Measurements from ENCODE around the gene RAD51B. TPM values are rescaled to one million over a fixed set of nuclear protein-coding genes. Genes with fewer than 3 reads are reported as not detected.

RAD51B gene
- polyA plus RNA-seq, 1 experiment = 6.6 TPM

- no peak overlapping the region for H3K4me3 ChIP-seq (ENCODE audit: low read depth, low read length)
- H3K27ac ChIP-seq (ENCODE audit: low read depth, low read length) = no peak overlapping the region
- ChIA-PET POLR2A (interaction anchor here (0.6 kb wide), 1 partner anchor 136 kb away, joined by 4 read pairs; no protein-coding TSS in a partner anchor), CTCF (no interaction called here)
- H3K27me3 ChIP-seq (ENCODE audit: control insufficient read depth, insufficient read depth, low read length) = no peaks in the 10 kb centered on the region
- DNase-seq (ENCODE audit: low read depth, low spot score) = no peak
- TF ChIP-seq, protein P1, sequence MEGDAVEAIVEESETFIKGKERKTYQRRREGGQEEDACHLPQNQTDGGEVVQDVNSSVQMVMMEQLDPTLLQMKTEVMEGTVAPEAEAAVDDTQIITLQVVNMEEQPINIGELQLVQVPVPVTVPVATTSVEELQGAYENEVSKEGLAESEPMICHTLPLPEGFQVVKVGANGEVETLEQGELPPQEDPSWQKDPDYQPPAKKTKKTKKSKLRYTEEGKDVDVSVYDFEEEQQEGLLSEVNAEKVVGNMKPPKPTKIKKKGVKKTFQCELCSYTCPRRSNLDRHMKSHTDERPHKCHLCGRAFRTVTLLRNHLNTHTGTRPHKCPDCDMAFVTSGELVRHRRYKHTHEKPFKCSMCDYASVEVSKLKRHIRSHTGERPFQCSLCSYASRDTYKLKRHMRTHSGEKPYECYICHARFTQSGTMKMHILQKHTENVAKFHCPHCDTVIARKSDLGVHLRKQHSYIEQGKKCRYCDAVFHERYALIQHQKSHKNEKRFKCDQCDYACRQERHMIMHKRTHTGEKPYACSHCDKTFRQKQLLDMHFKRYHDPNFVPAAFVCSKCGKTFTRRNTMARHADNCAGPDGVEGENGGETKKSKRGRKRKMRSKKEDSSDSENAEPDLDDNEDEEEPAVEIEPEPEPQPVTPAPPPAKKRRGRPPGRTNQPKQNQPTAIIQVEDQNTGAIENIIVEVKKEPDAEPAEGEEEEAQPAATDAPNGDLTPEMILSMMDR (IDR thresholded peaks at IDR 0.05; ENCODE audit: low read depth, low read length) = no peak
- H3K9me3 ChIP-seq (ENCODE audit: control insufficient read depth, insufficient read depth, low read length) = peaks cover 10% of the 10 kb centered on the region; the same call in 1 of the 2 replicates
Measured at GRCh38 chr14:68627050-68627867, 807.7 kb downstream of the RAD51B start.

DNA sequence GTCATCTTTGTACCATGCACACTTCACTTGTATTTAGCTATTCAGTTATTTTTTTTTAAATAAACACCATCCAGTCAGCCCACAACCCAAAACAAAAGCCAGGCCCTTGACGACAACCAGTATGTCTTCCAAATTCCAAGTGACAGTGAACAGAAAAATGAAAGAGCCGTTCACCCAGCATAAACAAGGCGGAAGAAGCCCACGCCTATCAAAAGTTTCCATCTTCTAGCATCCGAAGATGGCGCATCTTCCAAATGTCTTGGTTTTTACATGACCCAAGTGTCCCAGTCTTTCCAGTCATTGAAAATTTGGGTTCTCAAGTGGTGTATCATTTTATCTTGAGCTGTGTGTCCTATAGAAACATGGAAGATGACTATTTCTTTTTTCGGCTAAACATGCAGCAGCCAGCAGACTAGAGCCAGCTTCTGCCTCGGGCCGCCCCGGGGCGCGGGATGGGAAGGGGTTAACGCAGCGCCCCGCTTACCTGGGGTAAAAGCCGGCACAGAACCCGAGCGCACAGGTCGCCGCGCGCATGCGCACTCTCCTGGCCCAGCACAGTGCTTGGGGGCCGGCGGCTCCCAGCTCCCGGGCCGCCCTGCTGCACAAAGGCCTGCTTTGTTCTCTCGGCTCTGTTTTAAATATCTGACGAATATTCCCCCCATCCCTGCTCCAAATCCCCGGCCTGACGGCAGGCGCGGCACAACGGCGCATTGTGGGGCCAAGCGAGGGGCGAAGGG, 808.5 kb downstream of the RAD51B start:
- ChIA-PET CTCF (no interaction called here), POLR2A (no interaction called here)
- no peak overlapping the region for H3K27ac ChIP-seq (ENCODE audit: low read depth, low read length)
- H3K9me3 ChIP-seq (ENCODE audit: control insufficient read depth, insufficient read depth, low read length) = peaks cover 10% of the 10 kb centered on the region; the same call in 1 of the 2 replicates
- TF ChIP-seq, protein P1 (IDR thresholded peaks at IDR 0.05; ENCODE audit: low read depth, low read length) = no peak
- no peaks in the 10 kb centered on the region for H3K27me3 ChIP-seq (ENCODE audit: control insufficient read depth, insufficient read depth, low read length)
- DNase-seq (ENCODE audit: low read depth, low spot score) = no peak
- no peak overlapping the region for H3K4me3 ChIP-seq (ENCODE audit: low read depth, low read length)

GRCh38 chr14:68628605-68629310, 809.2 kb downstream of the RAD51B start:
- Histone ChIP-seq H3K27ac (ENCODE audit: low read depth, low read length) (no peak overlapping the region), H3K27me3 (ENCODE audit: control insufficient read depth, insufficient read depth, low read length) (no peaks in the 10 kb centered on the region), H3K4me3 (ENCODE audit: low read depth, low read length) (no peak overlapping the region), H3K9me3 (ENCODE audit: control insufficient read depth, insufficient read depth, low read length) (peaks cover 10% of the 10 kb centered on the region; the same call in 1 of the 2 replicates)
- no peak for DNase-seq (ENCODE audit: low read depth, low spot score)
- CTCF ChIA-PET = interaction anchor here (0.6 kb wide), 1 partner anchor 685 kb away, joined by 3 read pairs; no protein-coding TSS in a partner anchor
- POLR2A ChIA-PET = interaction anchor here (1.0 kb wide), 1 partner anchor 164 kb away, joined by 3 read pairs; the partner anchor contains the start of gene ZFP36L1
- TF ChIP-seq, protein P1 (IDR thresholded peaks at IDR 0.05; ENCODE audit: low read depth, low read length) = no peak

GRCh38 chr14:68630081-68630571, 810.5 kb downstream of the RAD51B start:
- no peak overlapping the region for H3K4me3 ChIP-seq (ENCODE audit: low read depth, low read length)
- no peak overlapping the region for H3K27ac ChIP-seq (ENCODE audit: low read depth, low read length)
- no peaks in the 10 kb centered on the region for H3K27me3 ChIP-seq (ENCODE audit: control insufficient read depth, insufficient read depth, low read length)
- DNase-seq (ENCODE audit: low read depth, low spot score) = no peak
- ChIA-PET CTCF (no interaction called here), POLR2A (no interaction called here)
- H3K9me3 ChIP-seq (ENCODE audit: control insufficient read depth, insufficient read depth, low read length) = peaks cover 10% of the 10 kb centered on the region; the same call in 1 of the 2 replicates
- TF ChIP-seq, protein P1 (IDR thresholded peaks at IDR 0.05; ENCODE audit: low read depth, low read length) = no peak

All from AG04450 (cell line).